Fibroblast of the conjunctiva (primary cell): ENCODE measurements around the gene EPHB1.

Source experiments
- DNase-seq: peaks from one replicate; pipeline ENCODE4 v3.0.0-alpha.2; 2010; ENCODE audit warnings: low read depth

EPHB1 gene

GRCh38 chr3:135260025-135260424 lies 465.0 kb downstream of the EPHB1 start:
- DNase-seq, result no peak

- no peak for DNase-seq
These were observed 466.2 kb downstream of the EPHB1 start for GRCh38 chr3:135261214-135261775.

DNA sequence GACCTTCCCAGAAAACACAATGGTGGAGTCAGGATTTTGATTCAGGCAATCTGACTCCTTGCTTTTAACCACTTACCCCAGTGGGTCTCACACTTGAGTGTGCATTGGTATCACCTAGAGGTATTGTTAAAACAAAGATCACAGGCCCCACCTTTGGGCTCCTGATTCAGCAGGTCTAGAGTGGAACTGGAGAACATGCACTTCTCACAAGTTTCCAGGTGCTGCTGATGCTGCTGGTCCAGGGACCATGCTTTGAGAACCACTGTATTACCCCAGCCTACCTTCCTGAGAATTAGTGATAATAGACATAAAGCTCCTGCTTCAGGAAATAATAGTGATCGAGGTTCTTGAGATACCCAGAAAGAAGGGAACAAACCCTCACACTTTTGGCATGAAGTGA lies 466.9 kb downstream of the EPHB1 start:
- no peak for DNase-seq

DNA sequence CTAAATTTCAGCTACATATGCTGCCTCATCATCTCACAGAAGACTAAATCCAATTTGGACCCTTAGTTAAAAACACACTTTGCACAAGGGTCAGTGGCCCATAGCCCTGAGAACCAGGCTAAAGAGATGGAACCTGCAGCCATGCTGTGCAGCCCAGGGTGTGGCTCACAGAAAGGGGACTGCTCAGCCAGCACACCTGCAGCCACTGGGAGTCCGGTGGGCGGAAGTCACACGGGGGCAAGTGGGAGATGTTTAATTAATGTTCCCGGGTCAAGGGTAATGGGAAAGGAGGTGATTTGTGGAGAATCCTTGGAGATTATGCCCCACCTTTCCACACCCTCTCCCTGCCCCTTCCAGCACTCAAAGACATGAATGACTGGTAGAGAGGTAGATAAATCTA lies 467.4 kb downstream of the EPHB1 start:
- no peak for DNase-seq

DNA sequence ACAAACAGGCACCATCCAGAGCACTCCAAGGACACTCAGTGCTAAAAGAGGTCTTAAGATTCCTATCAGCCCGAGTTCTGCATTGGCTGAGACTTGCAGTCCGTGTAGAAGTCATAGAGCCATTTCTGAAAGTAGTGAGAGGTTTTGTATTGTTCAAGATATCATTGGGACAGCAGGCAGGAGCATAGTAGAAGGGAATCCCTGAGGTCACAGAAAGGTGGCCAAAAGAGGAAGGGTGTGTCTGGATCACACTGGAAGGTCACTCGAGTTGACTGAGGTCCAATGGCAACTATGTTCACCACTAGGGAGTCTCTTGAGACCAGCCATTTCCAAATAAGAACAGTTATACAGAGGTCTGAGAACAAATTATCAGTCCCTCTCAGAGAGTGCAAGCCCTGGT lies 468.3 kb downstream of the EPHB1 start:
- DNase-seq, result no peak

DNA sequence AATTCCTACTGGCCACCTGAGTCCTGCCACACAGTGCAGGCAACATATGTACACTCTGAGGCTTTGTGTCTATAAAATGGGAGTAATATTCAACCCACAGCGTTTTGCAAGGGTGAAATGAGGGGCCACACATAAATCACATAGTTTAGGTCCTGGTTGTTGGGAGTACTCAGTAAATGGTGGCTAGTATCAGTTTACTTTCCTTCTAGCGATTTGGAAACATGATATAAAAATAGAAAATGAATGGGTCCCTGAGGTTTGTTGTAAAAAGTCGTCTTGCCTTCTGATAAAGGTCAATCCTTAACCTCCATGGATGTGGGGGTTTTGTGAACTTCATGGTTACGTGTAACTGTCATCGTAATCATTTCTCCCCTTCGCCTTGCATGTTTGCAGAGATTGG lies 472.4 kb downstream of the EPHB1 start:
- DNase-seq, result no peak

DNA sequence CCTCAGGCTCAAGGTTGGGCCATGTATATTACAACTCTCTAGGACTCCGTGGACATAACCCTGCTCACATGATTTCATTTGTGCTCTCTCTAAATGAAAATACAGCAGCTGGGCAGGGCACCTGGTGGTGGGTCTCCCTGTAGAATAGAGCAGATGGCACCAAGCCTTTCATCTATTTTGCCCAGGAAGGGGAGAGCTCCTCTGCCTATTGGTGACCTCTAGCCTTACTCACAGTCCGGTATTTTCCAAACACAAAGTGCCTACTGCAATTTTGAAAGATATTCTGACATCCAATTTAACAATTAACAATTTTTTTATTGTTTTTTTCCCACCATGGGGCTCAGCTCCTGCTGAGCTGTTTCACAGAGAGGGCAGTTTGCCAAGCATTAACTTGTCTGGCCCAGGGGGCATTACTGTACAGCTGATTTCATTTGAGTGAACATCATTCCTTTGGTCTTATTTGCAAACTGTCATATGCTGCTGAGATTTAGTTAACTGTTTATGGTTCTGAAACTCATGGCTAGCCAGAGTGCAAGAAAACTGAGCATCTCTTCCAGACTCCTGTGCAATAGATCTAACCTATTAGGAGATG lies 474.0 kb downstream of the EPHB1 start:
- no peak for DNase-seq

GRCh38 chr3:135271177-135272025 lies 476.3 kb downstream of the EPHB1 start:
- no peak for DNase-seq

- no peak for DNase-seq
These were observed 477.1 kb downstream of the EPHB1 start for GRCh38 chr3:135272026-135272669.

DNA sequence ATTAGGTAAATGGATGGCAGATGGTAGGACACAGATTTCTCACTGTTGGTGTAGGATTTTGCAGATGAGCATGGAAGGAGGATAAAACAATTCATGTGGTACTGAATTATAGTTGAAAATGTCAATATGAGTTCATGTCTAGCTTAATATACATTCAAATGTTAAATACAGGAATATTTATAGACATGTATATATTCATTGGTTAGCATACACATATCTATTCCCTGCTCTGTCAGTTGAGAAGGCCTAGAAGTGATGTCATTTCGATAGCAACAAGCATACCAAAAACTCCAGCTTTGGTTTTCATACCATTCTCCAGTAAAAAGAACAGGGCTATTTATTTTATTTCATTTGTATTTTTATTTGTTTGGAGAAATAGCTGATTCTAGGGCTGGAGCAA lies 497.1 kb downstream of the EPHB1 start:
- no peak for DNase-seq

DNA sequence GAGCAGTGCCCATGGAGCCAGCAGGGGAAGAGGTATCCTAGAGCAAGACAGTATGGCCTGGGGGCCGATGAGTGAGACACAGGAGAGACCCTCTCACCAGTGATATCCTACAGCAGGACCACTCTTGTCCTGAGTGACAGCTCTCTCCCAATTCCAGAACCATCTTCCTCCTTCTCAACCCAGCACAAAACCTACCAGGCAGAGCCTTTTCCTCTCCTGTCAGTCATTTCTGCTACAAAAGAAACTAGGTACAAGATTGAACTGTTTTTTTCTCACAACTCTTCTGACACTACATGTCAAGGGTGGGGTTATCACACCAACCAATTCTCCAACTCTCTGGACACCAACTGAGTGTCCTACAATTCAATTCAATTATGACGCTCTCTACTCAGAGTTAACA lies 506.6 kb downstream of the EPHB1 start:
- no peak for DNase-seq

DNA sequence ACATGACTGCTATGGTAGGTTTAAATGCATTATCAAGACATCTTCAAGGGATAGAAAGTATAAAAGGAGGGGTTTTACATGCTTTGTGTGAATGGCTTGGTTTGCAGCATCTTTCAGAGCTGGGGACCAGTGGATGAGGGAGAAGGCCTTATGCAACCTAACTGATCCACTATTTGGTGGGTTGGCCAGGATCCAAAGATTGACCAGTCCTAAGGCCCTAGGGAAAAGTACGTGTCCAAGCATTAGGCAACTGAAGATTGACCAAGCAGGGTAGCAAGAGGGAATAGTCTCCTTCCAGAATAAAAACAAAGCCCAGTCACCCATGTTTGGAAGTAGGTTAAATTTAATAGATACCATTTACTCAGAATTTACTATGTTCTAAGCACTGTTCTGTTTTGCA lies 509.3 kb downstream of the EPHB1 start:
- no peak for DNase-seq
